Keratinocyte (primary cell): ENCODE measurements around the gene MEAF6.
A peak's percentile ranks its signal among the peaks of the same experiment; 100 is the strongest.

ENCODE experiments used
- CTCF ChIP-seq, 3 experiments: IDR thresholded peaks in 1 of 3; conservative IDR thresholded peaks in 1 of 3; optimal IDR thresholded peaks in 1 of 3; 2 replicates in 2 of 3; 3 replicates in 1 of 3; pipeline versions ENCODE3 to v1.5.1; 2011; ENCODE audit warnings: low read length in 3 of 3, mild to moderate bottlenecking in 3 of 3, moderate library complexity in 2 of 3, control low read depth in 1 of 3, inconsistent platforms in 1 of 3; ENCODE audit not compliant: insufficient read depth in 2 of 3; ENCODE audit errors: extremely low read depth in 1 of 3
- EZH2 ChIP-seq: IDR thresholded peaks from one replicate; pipeline ENCODE4 v1.6.1; 2012; ENCODE audit warnings: inconsistent platforms, mild to moderate bottlenecking, low read length, moderate library complexity

GRCh38 chr1:37486680-37487618 is 27.6 kb downstream of the MEAF6 start:
- TF ChIP-seq CTCF (optimal IDR thresholded peaks at IDR 0.05 in 1 of 3, IDR thresholded peaks at IDR 0.05 in 1 of 3, conservative IDR thresholded peaks at IDR 0.05 in 1 of 3; ENCODE audit: extremely low read depth in 1 of 3, insufficient read depth in 2 of 3, low read length in 3 of 3) (peak in 2 of 3 experiments; percentile 98), EZH2 (no peak)
